Activated CD4-positive, alpha-beta T cell treated with anti-CD3 and anti-CD28 coated beads, Interleukin-2, amount 10 ng/mL, durations not matched to agents 24 days and 14 days (primary cell): ENCODE measurements around the gene NEDD4L. TPM values are rescaled to one million over a fixed set of nuclear protein-coding genes. Genes with fewer than 3 reads are reported as not detected.

Experiments used
- DNase-seq: peaks from one replicate; pipeline ENCODE4 v3.0.0; 2022
- H3K27ac Mint-ChIP-seq: one replicate; pipeline ENCODE4 v1.8.0; 2022; ENCODE audit warnings: mild to moderate bottlenecking, mixed read lengths
- H3K27me3 Mint-ChIP-seq: one replicate; pipeline ENCODE4 v1.8.0; 2022; ENCODE audit warnings: mixed read lengths
- H3K36me3 Mint-ChIP-seq: one replicate; pipeline ENCODE4 v1.8.0; 2022; ENCODE audit warnings: low read depth, mild to moderate bottlenecking, mixed read lengths
- H3K4me1 Mint-ChIP-seq: one replicate; pipeline ENCODE4 v1.8.0; 2021; ENCODE audit warnings: mixed read lengths
- H3K4me3 Mint-ChIP-seq: one replicate; pipeline ENCODE4 v1.8.0; 2022; ENCODE audit warnings: mild to moderate bottlenecking, moderate library complexity, mixed read lengths
- H3K9me3 Mint-ChIP-seq: one replicate; pipeline ENCODE4 v1.8.0; 2021; ENCODE audit warnings: mixed read lengths
- intact Hi-C: fragments of 100-400 bp; cut with micrococcal nuclease; formaldehyde crosslinking; loops from one replicate; pipeline ENCODE4 v1.15.1; 2023
- total RNA-seq: library from RNA; stranded (reverse); gene quantifications from 2 replicates; pipeline ENCODE4 v1.2.3, GENCODE V29; 2022

The NEDD4L gene
- total RNA-seq, 1 donor from 2014 or later = 4.2 TPM

DNA sequence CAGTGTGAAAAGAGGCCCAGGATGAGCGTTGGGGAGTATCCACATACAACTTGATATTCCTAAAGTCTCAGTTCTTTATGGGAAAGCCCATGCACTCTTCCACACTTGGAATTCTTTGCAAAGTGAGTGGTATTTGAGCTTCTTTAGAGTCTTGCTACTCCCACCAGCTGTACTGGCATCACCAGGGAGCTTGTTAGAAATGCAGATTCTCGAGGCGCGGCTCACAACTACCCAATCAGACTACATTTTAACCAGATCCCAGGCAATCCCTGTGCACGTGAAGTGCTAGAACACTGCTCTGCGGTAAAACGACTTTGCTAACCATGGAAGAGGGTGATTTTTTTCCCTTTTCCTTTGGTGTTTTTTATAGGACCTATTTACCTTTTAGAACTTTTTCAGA lies 184.7 kb downstream of the NEDD4L start:
- no peaks in the 10 kb centered on the region for H3K4me1 Mint-ChIP-seq
- peaks cover 4% of the 10 kb centered on the region for H3K27me3 Mint-ChIP-seq
- H3K9me3 Mint-ChIP-seq = no peaks in the 10 kb centered on the region

DNA sequence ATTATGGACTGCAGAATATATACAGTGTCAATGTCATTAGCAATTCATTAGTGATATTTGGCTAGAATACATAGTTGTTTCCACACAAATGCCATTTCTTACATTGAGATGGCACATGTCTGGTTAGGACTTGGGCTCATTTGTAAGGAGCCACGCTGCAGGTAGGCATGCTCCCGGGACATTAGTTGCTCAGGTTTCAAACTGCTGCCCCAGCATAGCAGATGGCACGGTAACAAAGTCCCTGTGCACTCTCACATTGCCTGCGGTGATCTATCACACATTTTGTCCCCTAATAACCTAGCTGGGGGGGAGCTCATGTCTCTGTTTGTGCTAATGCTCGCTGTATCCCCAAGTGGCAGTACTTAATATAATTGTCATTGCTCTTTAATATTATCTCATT lies 185.1 kb downstream of the NEDD4L start:
- no peaks in the 10 kb centered on the region for H3K9me3 Mint-ChIP-seq
- DNase-seq = no peak
- intact Hi-C loops = no loop called here

More for the DNA sequence above, 184.7 kb downstream of the NEDD4L start:
- no peak for DNase-seq
- H3K4me3 Mint-ChIP-seq = no peak overlapping the region
- intact Hi-C loops = no loop called here
- no peaks in the 10 kb centered on the region for H3K36me3 Mint-ChIP-seq
- no peak overlapping the region for H3K27ac Mint-ChIP-seq

DNA sequence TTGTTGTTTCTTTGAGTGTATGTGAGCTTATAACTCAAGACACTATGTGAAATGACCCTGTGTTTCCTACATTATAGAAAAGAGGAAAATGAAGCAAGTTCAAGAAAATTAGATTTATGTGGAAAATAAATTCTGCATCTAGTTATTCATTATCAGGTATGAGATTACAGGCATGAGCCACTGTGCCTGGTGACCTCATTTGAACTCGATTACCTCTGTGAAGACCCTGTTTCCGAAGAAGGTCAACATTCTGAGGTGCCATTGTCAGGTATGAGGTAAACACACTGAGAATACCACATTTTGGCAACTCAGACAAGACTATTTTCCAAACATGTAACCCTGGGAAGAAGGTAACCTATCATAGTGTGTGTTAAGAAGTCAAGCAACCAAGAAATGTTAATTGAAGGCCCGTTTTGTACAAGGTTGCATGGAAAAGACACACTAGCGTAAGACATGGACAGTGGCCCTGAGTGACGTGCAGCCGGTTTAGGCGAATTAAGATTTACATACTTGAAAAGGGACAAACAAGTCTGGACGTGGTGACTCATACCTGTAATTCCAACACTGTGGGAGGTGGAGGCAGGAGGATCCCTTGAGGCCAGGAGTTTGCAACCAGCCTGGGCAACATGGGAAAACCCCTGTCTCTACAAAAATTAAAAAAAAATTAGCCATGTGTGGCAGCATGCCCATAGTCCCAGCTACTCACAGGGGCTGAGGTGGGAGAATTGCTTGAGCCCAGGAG lies 186.6 kb downstream of the NEDD4L start:
- no peaks in the 10 kb centered on the region for H3K4me1 Mint-ChIP-seq
- H3K9me3 Mint-ChIP-seq = no peaks in the 10 kb centered on the region
- no peaks in the 10 kb centered on the region for H3K36me3 Mint-ChIP-seq
- intact Hi-C loops = no loop called here
- no peak overlapping the region for H3K4me3 Mint-ChIP-seq
- no peak overlapping the region for H3K27ac Mint-ChIP-seq
- H3K27me3 Mint-ChIP-seq = peaks cover 4% of the 10 kb centered on the region
- no peak for DNase-seq

More for the DNA sequence above, 185.1 kb downstream of the NEDD4L start:
- Mint-ChIP-seq H3K4me3 (no peak overlapping the region), H3K27me3 (peaks cover 4% of the 10 kb centered on the region), H3K4me1 (no peaks in the 10 kb centered on the region), H3K27ac (no peak overlapping the region), H3K36me3 (no peaks in the 10 kb centered on the region)

DNA sequence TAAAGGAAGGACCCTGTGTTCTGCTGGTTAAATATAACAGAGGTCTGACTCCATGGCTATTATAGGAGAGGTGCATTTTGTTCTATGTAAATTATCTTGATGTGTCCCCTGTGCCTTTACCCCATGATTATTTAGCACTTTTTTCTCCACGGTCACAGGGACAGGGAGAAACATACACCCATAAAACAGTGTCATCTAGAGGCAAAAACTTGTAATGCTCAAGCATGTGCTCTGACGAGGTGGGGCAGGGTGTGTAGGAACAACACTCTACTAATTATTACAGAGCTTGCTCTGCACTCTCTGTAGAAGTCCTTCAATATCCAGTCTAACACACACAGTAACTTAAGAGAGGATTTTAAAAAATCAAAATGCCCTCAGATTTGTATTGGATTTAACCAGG lies 187.9 kb downstream of the NEDD4L start:
- Mint-ChIP-seq H3K27ac (no peak overlapping the region), H3K27me3 (peaks cover 4% of the 10 kb centered on the region), H3K4me1 (no peaks in the 10 kb centered on the region), H3K9me3 (no peaks in the 10 kb centered on the region), H3K4me3 (no peak overlapping the region), H3K36me3 (no peaks in the 10 kb centered on the region)
- intact Hi-C loops = no loop called here
- no peak for DNase-seq

DNA sequence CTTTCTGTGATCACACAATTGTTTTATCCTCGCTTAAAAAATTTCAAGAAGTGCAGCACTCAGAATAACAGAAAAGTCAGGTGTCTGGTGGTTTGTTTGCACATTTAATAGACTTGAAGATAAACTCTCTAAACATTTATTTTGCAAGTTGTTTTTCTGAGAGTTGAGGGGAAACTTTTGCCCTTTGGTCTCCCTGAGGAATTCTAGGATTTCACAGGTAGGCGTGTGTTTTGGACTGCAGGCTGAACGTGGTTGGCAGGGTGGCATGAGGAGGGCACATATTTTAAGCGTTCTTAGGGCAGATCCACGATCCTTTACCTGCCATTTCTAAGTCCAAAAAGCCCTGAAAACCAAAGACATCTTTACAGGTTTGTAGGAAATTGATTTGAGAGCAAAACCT lies 188.6 kb downstream of the NEDD4L start:
- H3K4me3 Mint-ChIP-seq = no peak overlapping the region
- H3K36me3 Mint-ChIP-seq = no peaks in the 10 kb centered on the region
- no peaks in the 10 kb centered on the region for H3K4me1 Mint-ChIP-seq
- no peaks in the 10 kb centered on the region for H3K27me3 Mint-ChIP-seq
- intact Hi-C loops = no loop called here
- DNase-seq = no peak
- H3K27ac Mint-ChIP-seq = no peak overlapping the region
- H3K9me3 Mint-ChIP-seq = no peaks in the 10 kb centered on the region

DNA sequence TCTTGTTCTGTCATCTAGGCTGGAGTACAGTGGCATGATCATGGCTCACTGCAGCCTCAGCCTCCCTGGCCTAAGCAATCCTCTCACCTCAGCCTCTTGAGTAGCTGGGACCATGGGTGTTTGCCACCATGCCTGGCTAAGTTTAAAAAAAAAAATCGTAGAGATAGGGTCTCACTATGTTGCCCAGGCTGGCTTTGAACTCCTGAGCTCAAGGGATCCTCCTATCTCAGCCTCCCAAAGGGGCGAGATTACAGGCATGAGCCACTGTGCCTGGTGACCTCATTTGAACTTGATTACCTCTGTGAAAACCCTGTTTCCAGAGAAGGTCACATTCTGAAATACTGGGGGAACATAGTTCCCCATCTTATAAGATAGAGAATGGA lies 190.3 kb downstream of the NEDD4L start:
- H3K4me1 Mint-ChIP-seq = no peaks in the 10 kb centered on the region
- intact Hi-C loops = no loop called here
- no peak overlapping the region for H3K27ac Mint-ChIP-seq
- H3K27me3 Mint-ChIP-seq = no peaks in the 10 kb centered on the region
- DNase-seq = no peak
- no peak overlapping the region for H3K4me3 Mint-ChIP-seq
- no peaks in the 10 kb centered on the region for H3K9me3 Mint-ChIP-seq
- no peaks in the 10 kb centered on the region for H3K36me3 Mint-ChIP-seq

DNA sequence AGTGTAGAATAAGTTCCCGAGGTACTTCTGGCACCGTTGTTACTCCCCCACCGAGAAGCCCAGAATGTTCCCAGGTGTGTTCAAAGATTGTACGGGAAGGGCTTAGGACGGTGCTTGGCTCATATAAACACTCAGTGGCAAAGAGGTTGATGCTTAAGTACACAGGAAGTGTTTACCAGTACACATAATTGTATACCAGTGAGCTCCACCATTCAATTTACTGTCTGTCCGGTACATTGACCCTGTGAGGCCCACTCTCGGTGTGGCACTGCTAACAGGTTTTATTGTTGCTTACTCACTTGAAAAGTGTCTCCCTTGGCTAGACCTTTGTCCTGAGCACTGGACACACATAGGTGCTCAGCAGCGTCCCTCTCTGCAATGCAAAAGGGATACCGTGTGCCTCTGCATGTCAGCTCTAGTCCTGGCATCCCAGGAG lies 191.0 kb downstream of the NEDD4L start:
- DNase-seq = no peak
- Mint-ChIP-seq H3K4me3 (no peak overlapping the region), H3K36me3 (no peaks in the 10 kb centered on the region), H3K9me3 (no peaks in the 10 kb centered on the region), H3K27ac (no peak overlapping the region), H3K27me3 (no peaks in the 10 kb centered on the region), H3K4me1 (no peaks in the 10 kb centered on the region)
- intact Hi-C loops = no loop called here

DNA sequence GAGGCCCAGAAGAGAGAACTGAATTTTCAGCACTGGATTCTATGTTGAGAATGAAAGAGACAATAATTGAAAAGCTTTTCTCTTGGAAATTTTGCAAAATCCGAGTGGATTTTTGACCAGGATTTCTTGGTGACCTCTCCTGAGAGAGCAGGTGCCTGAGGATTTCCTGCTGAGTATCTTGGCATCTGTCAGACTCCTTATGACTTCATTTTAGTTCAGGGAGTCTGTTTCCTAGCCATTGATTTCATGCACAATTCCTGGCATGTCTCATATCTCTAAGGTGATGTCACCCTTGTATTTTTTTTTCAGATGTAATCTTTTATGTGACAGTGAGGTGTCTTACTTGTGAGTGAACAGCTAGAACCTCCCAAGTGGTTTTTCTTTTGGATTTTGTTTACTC lies 195.9 kb downstream of the NEDD4L start:
- intact Hi-C loops = no loop called here
- no peak overlapping the region for H3K4me3 Mint-ChIP-seq
- H3K36me3 Mint-ChIP-seq = no peaks in the 10 kb centered on the region
- H3K4me1 Mint-ChIP-seq = no peaks in the 10 kb centered on the region
- no peak for DNase-seq
- no peak overlapping the region for H3K27ac Mint-ChIP-seq
- H3K27me3 Mint-ChIP-seq = peaks cover 2% of the 10 kb centered on the region
- H3K9me3 Mint-ChIP-seq = no peaks in the 10 kb centered on the region

DNA sequence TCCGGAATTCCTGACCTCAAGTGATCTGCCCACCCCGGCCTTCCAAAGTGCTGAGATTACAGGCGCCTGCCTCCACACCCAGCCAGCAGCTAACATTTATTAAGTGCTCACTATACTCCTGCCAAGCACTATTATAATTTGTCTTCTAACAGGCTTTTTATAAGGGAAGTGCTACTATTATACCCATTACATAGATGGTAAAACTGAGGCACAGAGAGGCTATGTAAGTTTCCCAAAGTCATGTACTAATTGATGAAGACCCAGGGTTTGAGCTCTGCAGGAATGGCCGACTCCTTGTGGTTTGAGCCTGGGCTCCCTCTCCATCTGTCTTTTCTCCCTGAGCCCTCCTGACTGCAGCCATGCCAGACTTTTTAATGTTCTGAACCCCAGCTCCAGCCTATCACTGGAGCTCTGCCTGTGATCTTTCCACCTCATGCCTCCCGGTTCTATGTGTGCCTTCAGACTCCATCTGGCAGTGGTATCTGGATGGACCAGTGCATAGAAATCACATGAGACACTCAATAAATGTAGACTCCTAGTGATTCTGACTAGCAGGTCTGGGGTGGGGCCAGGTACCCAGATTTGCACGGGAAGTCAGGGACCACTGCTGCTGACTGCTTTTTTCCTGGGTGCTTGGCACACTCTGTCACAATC lies 197.1 kb downstream of the NEDD4L start:
- H3K36me3 Mint-ChIP-seq = no peaks in the 10 kb centered on the region
- peaks cover 2% of the 10 kb centered on the region for H3K27me3 Mint-ChIP-seq
- H3K27ac Mint-ChIP-seq = no peak overlapping the region
- no peaks in the 10 kb centered on the region for H3K4me1 Mint-ChIP-seq
- intact Hi-C loops = no loop called here
- no peaks in the 10 kb centered on the region for H3K9me3 Mint-ChIP-seq
- DNase-seq = no peak
- no peak overlapping the region for H3K4me3 Mint-ChIP-seq

DNA sequence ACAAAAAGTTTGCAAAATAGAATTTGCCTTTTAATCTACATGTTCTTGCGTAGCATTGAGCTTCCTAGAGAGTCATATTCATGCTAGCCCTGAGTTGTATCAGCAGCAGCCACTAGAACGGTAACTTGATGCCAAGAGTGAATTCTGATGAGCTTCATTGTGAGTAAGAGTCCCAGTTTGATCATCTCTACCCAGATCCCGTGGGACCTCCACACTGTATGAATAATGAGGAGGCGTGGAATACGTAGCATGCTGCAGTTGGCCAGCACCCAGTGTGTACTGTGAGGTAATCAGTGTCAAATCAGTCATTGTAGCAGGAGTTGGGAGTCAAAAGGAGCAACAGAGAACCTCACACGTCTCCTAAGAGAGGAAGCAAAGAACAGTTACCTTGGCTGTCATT lies 197.9 kb downstream of the NEDD4L start:
- no peaks in the 10 kb centered on the region for H3K4me1 Mint-ChIP-seq

DNA sequence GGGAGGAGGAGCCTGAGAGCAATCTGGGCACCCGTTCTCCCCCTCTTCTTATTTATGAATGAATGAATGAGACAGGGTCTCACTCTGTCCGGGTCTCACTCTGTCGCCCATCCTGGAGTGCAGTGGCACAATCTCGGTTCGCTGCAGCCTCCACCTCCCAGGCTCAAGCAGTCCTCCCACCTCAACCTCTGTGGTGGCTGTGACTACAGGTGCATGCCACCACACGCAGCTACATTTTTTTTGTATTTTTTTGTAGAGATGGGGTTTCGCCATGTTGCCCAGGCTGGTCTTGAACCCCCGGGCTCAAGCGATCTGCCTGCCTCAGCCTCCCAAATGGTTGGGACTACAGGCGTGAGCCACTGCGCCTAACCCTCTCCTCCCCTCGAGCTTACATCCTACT lies 198.4 kb downstream of the NEDD4L start:
- H3K4me3 Mint-ChIP-seq = no peak overlapping the region
- intact Hi-C loops = no loop called here
- H3K27me3 Mint-ChIP-seq = peaks cover 2% of the 10 kb centered on the region
- no peaks in the 10 kb centered on the region for H3K36me3 Mint-ChIP-seq
- no peak overlapping the region for H3K27ac Mint-ChIP-seq
- no peak for DNase-seq
- no peaks in the 10 kb centered on the region for H3K4me1 Mint-ChIP-seq
- H3K9me3 Mint-ChIP-seq = no peaks in the 10 kb centered on the region

More for the DNA sequence above, 197.9 kb downstream of the NEDD4L start:
- intact Hi-C loops = no loop called here
- Mint-ChIP-seq H3K9me3 (no peaks in the 10 kb centered on the region), H3K4me3 (no peak overlapping the region), H3K27me3 (peaks cover 2% of the 10 kb centered on the region), H3K36me3 (no peaks in the 10 kb centered on the region), H3K27ac (no peak overlapping the region)
- no peak for DNase-seq

DNA sequence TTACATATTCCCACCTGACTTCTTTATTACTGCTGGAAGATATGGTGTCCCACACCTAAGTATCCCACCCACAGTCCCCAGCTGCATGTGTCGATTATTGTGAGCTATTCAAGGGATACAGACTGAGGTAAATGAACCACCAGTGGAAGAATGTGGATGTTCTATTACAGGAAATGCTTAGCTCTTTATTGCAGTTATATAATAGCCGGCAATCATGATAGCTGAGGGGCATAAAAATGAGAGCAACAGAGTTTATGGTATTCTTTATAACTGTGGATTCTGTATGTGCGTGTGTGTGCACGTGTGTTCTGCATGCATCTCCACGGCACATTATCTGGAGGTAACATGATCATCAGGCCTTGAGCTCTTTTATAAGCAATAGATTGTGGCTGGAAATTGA lies 198.9 kb downstream of the NEDD4L start:
- no peak for DNase-seq
- intact Hi-C loops = no loop called here
- H3K4me1 Mint-ChIP-seq = no peaks in the 10 kb centered on the region
- no peak overlapping the region for H3K27ac Mint-ChIP-seq
- H3K4me3 Mint-ChIP-seq = no peak overlapping the region
- H3K9me3 Mint-ChIP-seq = no peaks in the 10 kb centered on the region
- peaks cover 2% of the 10 kb centered on the region for H3K27me3 Mint-ChIP-seq
- no peaks in the 10 kb centered on the region for H3K36me3 Mint-ChIP-seq

DNA sequence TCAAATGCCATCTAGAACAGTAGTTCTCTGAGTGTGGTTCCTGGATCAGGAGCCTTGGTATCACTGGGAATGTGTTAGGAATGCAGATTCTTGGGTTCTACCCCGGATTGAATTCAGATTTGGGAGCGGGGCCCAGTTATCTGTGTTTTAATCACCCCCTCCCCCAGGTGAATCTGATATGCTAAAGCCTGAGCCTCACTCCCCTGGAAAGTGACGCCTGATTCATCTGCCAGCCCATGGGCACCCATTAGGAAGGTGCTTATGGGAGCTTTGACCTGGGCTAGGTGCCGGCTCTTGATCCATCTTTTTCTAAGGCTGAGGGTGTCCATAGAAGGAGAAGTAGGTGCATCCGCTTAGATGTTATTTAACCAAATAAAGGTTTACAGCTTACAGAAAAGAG lies 199.4 kb downstream of the NEDD4L start:
- Mint-ChIP-seq H3K9me3 (no peaks in the 10 kb centered on the region), H3K27ac (no peak overlapping the region), H3K36me3 (no peaks in the 10 kb centered on the region), H3K4me1 (no peaks in the 10 kb centered on the region), H3K4me3 (no peak overlapping the region), H3K27me3 (peaks cover 2% of the 10 kb centered on the region)
- intact Hi-C loops = no loop called here
- no peak for DNase-seq

DNA sequence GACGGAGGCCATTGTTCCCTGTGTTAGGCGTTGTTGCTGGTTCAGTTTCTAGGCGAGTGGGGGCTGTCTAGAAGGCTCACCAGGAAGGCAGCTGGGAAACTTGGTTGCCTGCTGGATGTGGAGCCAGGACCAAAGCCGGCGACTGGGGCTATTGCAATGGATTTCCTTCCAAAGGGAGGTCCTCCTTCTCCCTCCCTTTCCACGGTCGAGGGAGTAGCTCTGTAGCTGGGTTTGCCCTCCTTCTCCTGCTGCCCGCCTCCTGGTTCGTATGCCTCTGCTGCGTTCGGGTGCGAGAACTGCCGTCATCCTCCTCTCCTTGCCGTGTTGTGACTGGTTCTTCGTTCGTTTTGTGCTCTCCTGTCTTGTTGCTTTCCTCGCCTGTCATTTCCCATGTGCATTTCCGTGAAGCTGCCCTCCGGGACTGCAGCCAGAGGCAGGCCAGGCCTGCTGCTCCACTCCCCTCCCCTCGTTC lies 203.4 kb downstream of the NEDD4L start:
- no peak overlapping the region for H3K27ac Mint-ChIP-seq
- no peaks in the 10 kb centered on the region for H3K4me1 Mint-ChIP-seq
- H3K4me3 Mint-ChIP-seq = no peak overlapping the region
- no peaks in the 10 kb centered on the region for H3K9me3 Mint-ChIP-seq
- intact Hi-C loops = no loop called here
- DNase-seq = no peak
- H3K27me3 Mint-ChIP-seq = peaks cover 4% of the 10 kb centered on the region
- no peaks in the 10 kb centered on the region for H3K36me3 Mint-ChIP-seq
